IPS-15b (cell line): Measurements from ENCODE around the gene TIGD2.

ENCODE experiments used
- H3K27me3 ChIP-seq: one replicate; pipeline ENCODE4 v1.6.1; 2013; ENCODE audit warnings: low read length; ENCODE audit not compliant: control insufficient read depth, insufficient read depth
- H3K36me3 ChIP-seq: one replicate; pipeline ENCODE4 v1.6.1; 2013; ENCODE audit warnings: low read length; ENCODE audit not compliant: control insufficient read depth, insufficient read depth
- H3K4me1 ChIP-seq: one replicate; pipeline ENCODE4 v1.6.1; 2013; ENCODE audit warnings: mild to moderate bottlenecking, low read length; ENCODE audit not compliant: control insufficient read depth, insufficient read depth
- H3K4me3 ChIP-seq: one replicate; pipeline ENCODE4 v1.5.1; 2013; ENCODE audit warnings: low read depth, low read length
- H3K9ac ChIP-seq: one replicate; pipeline ENCODE4 v1.6.1; 2013; ENCODE audit warnings: low read depth, mild to moderate bottlenecking, low read length
- H3K9me3 ChIP-seq: one replicate; pipeline ENCODE4 v1.6.1; 2013; ENCODE audit warnings: mild to moderate bottlenecking, low read length; ENCODE audit not compliant: control insufficient read depth, insufficient read depth

Gene TIGD2

GRCh38 chr4:89146196-89146595, 34.9 kb downstream of the TIGD2 start:
- Histone ChIP-seq H3K4me1 (no peaks in the 10 kb centered on the region), H3K27me3 (no peaks in the 10 kb centered on the region), H3K36me3 (no peaks in the 10 kb centered on the region), H3K9ac (no peak overlapping the region), H3K9me3 (no peaks in the 10 kb centered on the region), H3K4me3 (no peak overlapping the region)

DNA sequence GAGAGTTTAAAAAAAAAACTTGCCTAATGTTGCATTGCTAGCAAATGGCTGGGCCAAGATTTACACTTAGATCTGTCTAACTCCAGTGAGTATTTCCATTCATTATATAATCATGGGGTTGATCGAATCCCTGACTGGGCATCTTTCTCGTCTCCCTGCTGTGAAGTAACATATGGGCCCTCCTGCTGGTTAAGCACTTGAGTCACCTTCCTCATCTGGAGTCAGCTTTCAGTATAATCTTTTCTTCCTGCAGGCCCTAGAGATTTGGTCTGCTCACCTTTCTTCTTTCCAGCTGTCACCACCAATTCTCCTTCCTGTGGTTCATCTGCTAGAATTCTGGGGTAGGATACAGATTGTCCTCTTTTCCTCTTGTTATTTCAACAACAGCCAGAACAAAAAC, 41.6 kb downstream of the TIGD2 start:
- Histone ChIP-seq H3K9me3 (no peaks in the 10 kb centered on the region), H3K4me1 (peaks cover 2% of the 10 kb centered on the region), H3K9ac (no peak overlapping the region), H3K36me3 (no peaks in the 10 kb centered on the region), H3K27me3 (no peaks in the 10 kb centered on the region), H3K4me3 (no peak overlapping the region)

- H3K27me3 ChIP-seq: no peaks in the 10 kb centered on the region
- H3K9ac ChIP-seq: no peak overlapping the region
- H3K9me3 ChIP-seq: no peaks in the 10 kb centered on the region
- H3K36me3 ChIP-seq: no peaks in the 10 kb centered on the region
- H3K4me3 ChIP-seq: no peak overlapping the region
- peaks cover 2% of the 10 kb centered on the region for H3K4me1 ChIP-seq
Observed at GRCh38 chr4:89156174-89156914, 45.0 kb downstream of the TIGD2 start.

GRCh38 chr4:89157488-89158024, 46.2 kb downstream of the TIGD2 start:
- Histone ChIP-seq H3K4me1 (peaks cover 2% of the 10 kb centered on the region), H3K36me3 (no peaks in the 10 kb centered on the region), H3K9me3 (no peaks in the 10 kb centered on the region), H3K4me3 (no peak overlapping the region), H3K27me3 (no peaks in the 10 kb centered on the region), H3K9ac (no peak overlapping the region)

DNA sequence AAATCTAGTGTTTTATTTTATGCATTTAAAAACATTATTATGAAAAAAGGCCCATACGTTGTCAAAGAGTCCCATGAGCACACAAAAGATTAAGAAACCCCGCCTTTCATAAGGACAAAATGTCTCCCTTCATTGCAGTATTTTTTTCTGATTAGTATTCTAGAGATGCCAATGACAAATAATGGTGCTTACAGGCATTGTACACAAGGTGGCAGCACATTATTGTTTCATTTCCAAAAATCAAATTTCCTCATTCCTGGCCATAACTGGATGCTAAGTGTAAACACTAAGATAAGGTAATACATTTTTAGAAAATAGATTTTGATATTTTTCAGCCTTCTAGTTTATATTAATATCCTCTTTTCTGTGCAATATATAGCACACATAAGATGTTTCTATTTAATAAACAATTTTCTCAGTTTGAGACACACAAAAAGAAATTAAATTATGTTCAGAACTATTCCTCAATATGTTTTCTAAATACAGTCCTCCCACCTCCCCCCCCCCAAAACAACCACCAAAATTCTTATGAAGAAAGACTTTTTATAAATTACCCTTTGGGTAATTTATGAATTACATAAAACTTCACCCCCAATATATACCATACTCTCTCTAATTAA, 47.7 kb downstream of the TIGD2 start:
- no peaks in the 10 kb centered on the region for H3K27me3 ChIP-seq
- H3K4me1 ChIP-seq: no peaks in the 10 kb centered on the region
- H3K36me3 ChIP-seq: no peaks in the 10 kb centered on the region
- no peak overlapping the region for H3K4me3 ChIP-seq
- H3K9me3 ChIP-seq: no peaks in the 10 kb centered on the region
- no peak overlapping the region for H3K9ac ChIP-seq

- H3K36me3 ChIP-seq: no peaks in the 10 kb centered on the region
- no peaks in the 10 kb centered on the region for H3K27me3 ChIP-seq
- no peaks in the 10 kb centered on the region for H3K9me3 ChIP-seq
- no peak overlapping the region for H3K9ac ChIP-seq
- no peaks in the 10 kb centered on the region for H3K4me1 ChIP-seq
- H3K4me3 ChIP-seq: no peak overlapping the region
Observed at GRCh38 chr4:89160806-89161205, 49.5 kb downstream of the TIGD2 start.

DNA sequence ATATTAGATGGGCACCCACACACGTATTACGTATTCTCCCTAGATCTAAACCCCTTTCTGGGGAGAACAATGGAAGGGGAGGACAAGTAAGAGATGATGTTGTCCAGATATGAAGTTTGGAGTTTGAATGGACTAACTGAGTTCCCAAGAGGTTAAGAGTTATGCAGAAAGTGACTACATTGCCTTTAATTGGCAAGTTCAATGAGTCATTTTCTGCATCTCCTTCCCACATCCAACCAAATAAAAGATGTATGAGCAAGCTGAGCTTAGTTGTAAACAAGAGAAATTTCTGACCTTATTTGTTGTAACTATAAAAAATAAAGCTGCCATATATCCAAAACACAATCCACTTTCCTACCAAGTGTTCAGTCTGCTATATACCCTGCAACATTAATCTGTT, 50.5 kb downstream of the TIGD2 start:
- Histone ChIP-seq H3K4me1 (no peaks in the 10 kb centered on the region), H3K27me3 (no peaks in the 10 kb centered on the region), H3K9me3 (no peaks in the 10 kb centered on the region), H3K4me3 (no peak overlapping the region), H3K36me3 (no peaks in the 10 kb centered on the region), H3K9ac (no peak overlapping the region)

GRCh38 chr4:89162496-89162895, 51.2 kb downstream of the TIGD2 start:
- Histone ChIP-seq H3K4me3 (no peak overlapping the region), H3K27me3 (no peaks in the 10 kb centered on the region), H3K4me1 (no peaks in the 10 kb centered on the region), H3K9me3 (no peaks in the 10 kb centered on the region), H3K9ac (no peak overlapping the region), H3K36me3 (no peaks in the 10 kb centered on the region)

DNA sequence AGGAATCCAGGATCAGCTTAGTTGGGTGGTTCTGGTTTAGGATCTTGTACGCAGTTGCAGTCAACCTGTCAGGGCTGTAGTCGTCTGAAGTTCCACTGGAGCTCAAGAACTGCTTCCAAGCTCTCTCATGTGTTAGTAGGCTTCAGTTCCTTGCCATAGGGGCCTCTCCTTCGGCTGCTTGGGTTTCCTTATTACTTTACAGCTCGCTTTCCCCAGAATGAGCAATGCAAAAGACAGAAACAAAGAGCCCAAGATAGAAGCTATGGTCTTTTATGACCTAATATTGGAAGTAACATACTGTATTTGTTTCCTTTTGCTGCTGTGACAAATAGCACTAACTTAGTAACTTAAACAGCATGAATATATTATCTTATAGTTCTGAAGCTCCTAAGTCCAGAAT, 51.7 kb downstream of the TIGD2 start:
- no peak overlapping the region for H3K4me3 ChIP-seq
- H3K9ac ChIP-seq: no peak overlapping the region

DNA sequence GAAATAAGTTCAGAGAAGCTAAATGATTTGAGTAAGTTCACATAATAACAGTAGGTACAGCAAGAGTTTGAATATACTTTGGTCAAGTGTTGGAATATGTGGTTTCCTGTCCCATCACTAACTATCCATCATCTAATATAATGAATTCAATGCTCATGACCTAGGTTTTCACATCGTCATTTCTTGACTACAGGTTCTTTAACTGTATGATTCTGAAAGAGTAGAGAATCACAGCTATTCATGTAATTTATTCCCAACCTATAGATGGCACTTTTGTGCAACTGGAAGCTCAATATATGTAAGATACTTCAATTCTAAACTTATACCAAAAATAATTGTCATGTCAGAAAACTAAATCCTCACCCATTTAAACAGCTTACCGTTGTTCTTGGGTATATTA, 53.1 kb downstream of the TIGD2 start:
- Histone ChIP-seq H3K4me1 (no peaks in the 10 kb centered on the region), H3K36me3 (no peaks in the 10 kb centered on the region), H3K4me3 (no peak overlapping the region), H3K9ac (no peak overlapping the region), H3K27me3 (no peaks in the 10 kb centered on the region), H3K9me3 (no peaks in the 10 kb centered on the region)

More for the DNA sequence above, 51.7 kb downstream of the TIGD2 start:
- Histone ChIP-seq H3K4me1 (no peaks in the 10 kb centered on the region), H3K27me3 (no peaks in the 10 kb centered on the region), H3K36me3 (no peaks in the 10 kb centered on the region), H3K9me3 (no peaks in the 10 kb centered on the region)
